ENCODE measurements around the gene ZNF511. TPM values are rescaled to one million over a fixed set of nuclear protein-coding genes. Genes with fewer than 3 reads are reported as not detected.

Gene ZNF511
- total RNA-seq (2022; extraction: Qiagen RNA extraction) = 51.5 to 74.7 TPM (median 69.1 TPM) in 5 replicates

GRCh38 chr10:133308421-133309099 lies at the start of gene ZNF511, which contains the start of gene TUBGCP2:
ZNF511 (plus strand) TSS chr10:133308914; CDS start chr10:133308944, 30 bp downstream.
TUBGCP2 (minus strand) TSS chr10:133308872; CDS start chr10:133302941, 5,931 bp downstream.

GRCh38 chr10:133276435-133277201 lies 32.1 kb upstream of the ZNF511 start, which contains the start of gene ADAM8:
ADAM8 (minus strand) TSS chr10:133276868; CDS start chr10:133276817, 51 bp downstream.

GRCh38 chr10:133336577-133337369 lies 28.1 kb downstream of the ZNF511 start, which contains the start of gene CALY:
CALY (minus strand) TSS chr10:133336896; CDS start chr10:133328989, 7,907 bp downstream.

GRCh38 chr10:133357285-133358161 lies 48.8 kb downstream of the ZNF511 start, which contains the start of gene FUOM:
FUOM (minus strand) TSS chr10:133358019; CDS start chr10:133358007, 12 bp downstream.

Other genes with a start within 250 kb of the ZNF511 start
- gene ADGRA1, start 221.0 kb upstream of the ZNF511 start, total RNA-seq (2022; extraction: Qiagen RNA extraction) = 0.15 to 0.34 TPM (median 0.23 TPM) in 5 replicates
- gene KNDC1, start 148.7 kb upstream of the ZNF511 start, total RNA-seq (2022; extraction: Qiagen RNA extraction) = 0.91 to 2.6 TPM (median 1.4 TPM) in 5 replicates
- gene UTF1, start 78.7 kb upstream of the ZNF511 start, total RNA-seq (2022; extraction: Qiagen RNA extraction) = 0.10 TPM in 1 of 5 replicates, not detected in the others
- not detected in 5 replicates for gene VENTX, start 71.1 kb upstream of the ZNF511 start, total RNA-seq (2022; extraction: Qiagen RNA extraction)
- gene ADAM8, start 32.0 kb upstream of the ZNF511 start, total RNA-seq (2022; extraction: Qiagen RNA extraction) = 1.6 to 4.2 TPM (median 3.7 TPM) in 5 replicates
- 32.4 to 49.6 TPM (median 42.5 TPM) in 5 replicates for gene TUBGCP2, start within 50 bp of the ZNF511 start, total RNA-seq (2022; extraction: Qiagen RNA extraction)
- gene CALY, start 28.0 kb downstream of the ZNF511 start, total RNA-seq (2022; extraction: Qiagen RNA extraction) = 0.45 to 0.71 TPM (median 0.59 TPM) in 5 replicates
- 0.15 TPM in 1 of 5 replicates, not detected in the others for gene PRAP1, start 38.5 kb downstream of the ZNF511 start, total RNA-seq (2022; extraction: Qiagen RNA extraction)
- gene FUOM, start 49.1 kb downstream of the ZNF511 start, total RNA-seq (2022; extraction: Qiagen RNA extraction) = 13.3 to 17.6 TPM (median 16.0 TPM) in 5 replicates
- gene ECHS1, start 64.4 kb downstream of the ZNF511 start, total RNA-seq (2022; extraction: Qiagen RNA extraction) = 130 to 159 TPM (median 145 TPM) in 5 replicates
- 1.7 to 2.5 TPM (median 2.1 TPM) in 5 replicates for gene PAOX, start 70.3 kb downstream of the ZNF511 start, total RNA-seq (2022; extraction: Qiagen RNA extraction)
- 41.4 to 53.4 TPM (median 49.7 TPM) in 5 replicates for gene MTG1, start 85.2 kb downstream of the ZNF511 start, total RNA-seq (2022; extraction: Qiagen RNA extraction)
- gene SPRN, start 115.7 kb downstream of the ZNF511 start, total RNA-seq (2022; extraction: Qiagen RNA extraction) = 0.22 to 0.54 TPM (median 0.30 TPM) in 5 replicates
- gene SCART1, start 145.0 kb downstream of the ZNF511 start, total RNA-seq (2022; extraction: Qiagen RNA extraction) = 0.20 to 0.32 TPM (median 0.22 TPM) in 5 replicates
- gene CYP2E1, start 218.4 kb downstream of the ZNF511 start, total RNA-seq (2022; extraction: Qiagen RNA extraction) = 0.16 to 0.29 TPM (median 0.21 TPM) in 4 of 5 replicates, not detected in the other

Measured in A549 treated with Hydrocortisone at 1 μM for 4 hours (cell line).